CD4-positive, CD25-positive, alpha-beta regulatory T cell (primary cell): ENCODE measurements around the gene PSMC6. TPM values are rescaled to one million over a fixed set of nuclear protein-coding genes. Genes with fewer than 3 reads are reported as not detected.
"Not testable (repeated sequence)": the region's sequence is repeated elsewhere in the genome, so short reads cannot be mapped to it uniquely, and the experiment has no call there.

Experiments used
- ATAC-seq, 2 donors: fragments of 150-1000 bp; cut with Tn5 transposase; one replicate each; pipeline ENCODE4 v1.10.0; 2021; ENCODE audit warnings: low read depth in 2 of 2, moderate number of reproducible peaks in 2 of 2, moderate library complexity in 1 of 2
- DNase-seq, 3 donors: peaks; one replicate each; pipeline versions ENCODE4 v3.0.0 to v3.0.0-alpha.2; 2012 to 2022; ENCODE audit warnings: mixed read lengths in 1 of 3
- H3K27ac ChIP-seq: one replicate; pipeline ENCODE4 v1.7.0; 2013; ENCODE audit warnings: mild to moderate bottlenecking, low read length; ENCODE audit not compliant: insufficient read depth, poor library complexity, severe bottlenecking
- H3K27me3 ChIP-seq: one replicate; pipeline ENCODE4 v1.7.0; 2013; ENCODE audit warnings: low read length; ENCODE audit not compliant: control insufficient read depth, insufficient read depth
- H3K36me3 ChIP-seq: one replicate; pipeline ENCODE4 v1.7.0; 2013; ENCODE audit warnings: mild to moderate bottlenecking, low read length, moderate library complexity; ENCODE audit not compliant: control insufficient read depth, insufficient read depth
- H3K4me1 ChIP-seq: 2 replicates; pipeline ENCODE4 v1.7.0; 2013; ENCODE audit warnings: mild to moderate bottlenecking, low read length; ENCODE audit not compliant: insufficient read depth, control insufficient read depth, poor library complexity, severe bottlenecking
- H3K4me3 ChIP-seq: one replicate; pipeline ENCODE4 v1.7.0; 2013; ENCODE audit warnings: low read depth, mild to moderate bottlenecking, low read length, moderate library complexity
- H3K9me3 ChIP-seq, 2 experiments: 1 replicate in 1 of 2; 2 replicates in 1 of 2; pipeline ENCODE4 v1.7.0; 2013; ENCODE audit warnings: low read length in 2 of 2, mild to moderate bottlenecking in 1 of 2, moderate library complexity in 1 of 2; ENCODE audit not compliant: control insufficient read depth in 2 of 2
- H3K27ac Mint-ChIP-seq, 3 donors: one replicate each; pipeline ENCODE4 v1.8.0; 2020 to 2022; ENCODE audit warnings: mild to moderate bottlenecking in 3 of 3, mixed read lengths in 3 of 3, moderate library complexity in 2 of 3
- H3K27me3 Mint-ChIP-seq: one replicate; pipeline ENCODE4 v1.8.0; 2022; ENCODE audit warnings: mild to moderate bottlenecking, mixed read lengths
- H3K36me3 Mint-ChIP-seq: one replicate; pipeline ENCODE4 v1.8.0; 2020; ENCODE audit warnings: mixed read lengths
- H3K4me1 Mint-ChIP-seq, 4 donors: one replicate each; pipeline ENCODE4 v1.8.0; 2020 to 2022; ENCODE audit warnings: mixed read lengths in 4 of 4, mild to moderate bottlenecking in 1 of 4
- H3K4me3 Mint-ChIP-seq, 4 donors: one replicate each; pipeline ENCODE4 v1.8.0; 2020 to 2022; ENCODE audit warnings: mild to moderate bottlenecking in 4 of 4, mixed read lengths in 4 of 4, moderate library complexity in 3 of 4
- H3K9me3 Mint-ChIP-seq, 7 donors: one replicate each; pipeline ENCODE4 v1.8.0; 2020 to 2022; ENCODE audit warnings: mixed read lengths in 7 of 7, mild to moderate bottlenecking in 3 of 7, moderate library complexity in 2 of 7
- polyA plus RNA-seq, 4 donors: library from polyadenylated mRNA; unstranded; fragments of 300-500 nt; fragmentation: Illumina TruSeq; gene quantifications; one replicate each; pipeline ENCODE4 v1.2.3, GENCODE V29; 2021
- total RNA-seq: library from RNA; stranded (reverse); gene quantifications from one replicate; pipeline ENCODE4 v1.2.3, GENCODE V29; 2022

PSMC6 gene
- total and polyA plus RNA-seq, 5 donors from 2014 or later, result 69.7 to 110 (median 80.7) TPM

GRCh38 chr14:52759145-52759544, 52.1 kb downstream of the PSMC6 start:
- Mint-ChIP-seq H3K4me1 (peaks cover 10 to 32% (median 14%) of the 10 kb centered on the region in 4 donors), H3K27me3 (no peaks in the 10 kb centered on the region), H3K36me3 (peaks cover 20% of the 10 kb centered on the region), H3K9me3 (no peaks in the 10 kb centered on the region), H3K4me3 (no peak overlapping the region), H3K27ac (peak overlapping the region in 2 of 3 donors; percentile 25 to 43)
- no peak for ATAC-seq
- Histone ChIP-seq H3K27me3 (no peaks in the 10 kb centered on the region), H3K4me1 (peaks cover 10% of the 10 kb centered on the region), H3K9me3 (no peaks in the 10 kb centered on the region), H3K4me3 (no peak overlapping the region), H3K36me3 (peaks cover 36% of the 10 kb centered on the region), H3K27ac (no peak overlapping the region)
- DNase-seq, result no peak

- Mint-ChIP-seq H3K4me3 (peak overlapping the region in 3 of 4 donors; percentile 63 to 86 (median 83)), H3K4me1 (peaks cover 13 to 46% (median 23%) of the 10 kb centered on the region in 4 donors), H3K36me3 (peaks cover 38% of the 10 kb centered on the region), H3K27ac (peak overlapping the region; percentile 2 to 90 (median 74))
- not testable (repeated sequence) for H3K27me3 ChIP-seq, H3K27me3 Mint-ChIP-seq, H3K9me3 ChIP-seq, DNase-seq, H3K9me3 Mint-ChIP-seq, ATAC-seq
- peak overlapping the region; percentile 74 for H3K4me3 ChIP-seq
- peaks cover 60% of the 10 kb centered on the region for H3K36me3 ChIP-seq
- H3K27ac ChIP-seq, result peak overlapping the region; percentile 33
- H3K4me1 ChIP-seq, result peaks cover 10% of the 10 kb centered on the region
Measured at GRCh38 chr14:52762923-52763322, 55.9 kb downstream of the PSMC6 start.

- peaks cover 10% of the 10 kb centered on the region for H3K4me1 ChIP-seq
- no peaks in the 10 kb centered on the region for H3K27me3 ChIP-seq
- H3K27ac ChIP-seq, result no peak overlapping the region
- peaks cover 73% of the 10 kb centered on the region for H3K36me3 ChIP-seq
- Mint-ChIP-seq H3K4me1 (peaks cover 19 to 43% (median 31%) of the 10 kb centered on the region in 4 donors), H3K27me3 (no peaks in the 10 kb centered on the region), H3K4me3 (no peak overlapping the region), H3K9me3 (peaks cover 0 to 2% (median 0%) of the 10 kb centered on the region in 7 donors), H3K27ac (peak overlapping the region in 2 of 3 donors; percentile 59 to 69), H3K36me3 (peaks cover 57% of the 10 kb centered on the region)
- no peaks in the 10 kb centered on the region for H3K9me3 ChIP-seq
- no peak overlapping the region for H3K4me3 ChIP-seq
- ATAC-seq (no peak), DNase-seq (no peak)
Measured at GRCh38 chr14:52767058-52767833, 60.2 kb downstream of the PSMC6 start.

- no peaks in the 10 kb centered on the region for H3K4me1 ChIP-seq
- H3K27me3 ChIP-seq, result no peaks in the 10 kb centered on the region
- ATAC-seq (no peak), DNase-seq (no peak)
- Mint-ChIP-seq H3K4me3 (no peak overlapping the region), H3K4me1 (peaks cover 12 to 25% (median 25%) of the 10 kb centered on the region in 4 donors), H3K27ac (peak overlapping the region; percentile 38 to 39 (median 38)), H3K9me3 (peaks cover 0 to 2% (median 0%) of the 10 kb centered on the region in 7 donors), H3K27me3 (no peaks in the 10 kb centered on the region), H3K36me3 (peaks cover 52% of the 10 kb centered on the region)
- H3K36me3 ChIP-seq, result peaks cover 83% of the 10 kb centered on the region
- no peak overlapping the region for H3K4me3 ChIP-seq
- H3K27ac ChIP-seq, result no peak overlapping the region
- no peaks in the 10 kb centered on the region for H3K9me3 ChIP-seq
Measured at GRCh38 chr14:52769887-52770286, 62.9 kb downstream of the PSMC6 start.

GRCh38 chr14:52776816-52777215, 69.8 kb downstream of the PSMC6 start:
- Mint-ChIP-seq H3K27ac (peak overlapping the region in 1 of 3 donors; percentile 64), H3K36me3 (peaks cover 21% of the 10 kb centered on the region), H3K27me3 (no peaks in the 10 kb centered on the region), H3K9me3 (peaks cover 0 to 2% (median 0%) of the 10 kb centered on the region in 7 donors), H3K4me1 (peaks cover 10 to 14% (median 11%) of the 10 kb centered on the region in 4 donors), H3K4me3 (no peak overlapping the region)
- DNase-seq (peak in 1 of 3 donors; percentile 25), ATAC-seq (no peak)
- Histone ChIP-seq H3K4me3 (no peak overlapping the region), H3K27me3 (no peaks in the 10 kb centered on the region), H3K36me3 (peaks cover 50% of the 10 kb centered on the region), H3K9me3 (no peaks in the 10 kb centered on the region), H3K4me1 (no peaks in the 10 kb centered on the region), H3K27ac (no peak overlapping the region)

Other genes with a start within 250 kb of the PSMC6 start
- 19.5 TPM for gene TXNDC16, start 154.7 kb upstream of the PSMC6 start, total RNA-seq
- gene TXNDC16, start 154.7 kb upstream of the PSMC6 start, polyA plus RNA-seq, result 1 to 10 TPM; 4.3 to 6.6 (median 5.0) TPM
- gene GPR137C, start 154.4 kb upstream of the PSMC6 start, total RNA-seq, result 0.22 TPM
- under 1 TPM in 1 of 4 donors, not detected in 3; 0.06 TPM for gene GPR137C, start 154.4 kb upstream of the PSMC6 start, polyA plus RNA-seq
- 72.9 TPM for gene ERO1A, start 11.6 kb upstream of the PSMC6 start, total RNA-seq
- 10 to 100 TPM; 48.3 to 71.5 (median 63.4) TPM for gene ERO1A, start 11.6 kb upstream of the PSMC6 start, polyA plus RNA-seq
- 34.0 TPM for gene STYX, start 23.0 kb downstream of the PSMC6 start, total RNA-seq
- gene STYX, start 23.0 kb downstream of the PSMC6 start, polyA plus RNA-seq, result 10 to 100 TPM; 33.0 to 45.2 (median 38.0) TPM
- 7.9 TPM for gene GNPNAT1, start 84.4 kb downstream of the PSMC6 start, total RNA-seq
- gene GNPNAT1, start 84.4 kb downstream of the PSMC6 start, polyA plus RNA-seq, result 10 to 100 TPM; 13.7 to 14.2 (median 13.9) TPM
- gene FERMT2, start 243.8 kb downstream of the PSMC6 start, total RNA-seq, result 0.22 TPM
- not detected for gene FERMT2, start 243.8 kb downstream of the PSMC6 start, polyA plus RNA-seq